M059J (cell line): ENCODE measurements around the gene CLIP1. TPM values are rescaled to one million over a fixed set of nuclear protein-coding genes. Genes with fewer than 3 reads are reported as not detected.

ENCODE experiments used
- DNase-seq: peaks from one replicate; pipeline ENCODE4 v3.0.0-alpha.2; 2012; ENCODE audit warnings: low read depth
- total RNA-seq: library from RNA; depleted of rRNA; stranded (reverse); fragments of >200 nt; shearing (Covaris generic); gene quantifications from 2 replicates; pipeline ENCODE4 v1.2.3, GENCODE V29; 2014; rRNA removed

The CLIP1 gene
- total RNA-seq, 1 experiment from 2014 or later = 33.3 TPM

DNA sequence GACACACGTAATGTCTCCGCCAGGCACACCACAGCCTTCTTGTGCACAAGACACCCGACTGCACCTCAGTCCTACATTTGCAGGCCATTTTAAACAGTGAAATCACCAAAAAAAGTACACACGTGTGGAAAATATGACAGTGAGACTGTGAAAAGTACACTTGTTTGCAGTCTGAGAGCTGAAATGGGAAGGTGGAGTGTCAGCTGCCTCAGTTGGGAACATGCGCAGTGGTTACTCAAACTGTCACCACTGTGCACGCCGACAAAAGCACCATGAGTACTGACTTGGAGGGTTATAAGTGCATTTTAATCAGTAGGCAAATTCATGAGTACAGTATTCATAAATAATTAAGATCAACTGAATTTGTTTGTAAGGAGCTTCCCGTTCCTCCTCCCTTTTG, 171.9 kb downstream of the CLIP1 start:
- no peak for DNase-seq

DNA sequence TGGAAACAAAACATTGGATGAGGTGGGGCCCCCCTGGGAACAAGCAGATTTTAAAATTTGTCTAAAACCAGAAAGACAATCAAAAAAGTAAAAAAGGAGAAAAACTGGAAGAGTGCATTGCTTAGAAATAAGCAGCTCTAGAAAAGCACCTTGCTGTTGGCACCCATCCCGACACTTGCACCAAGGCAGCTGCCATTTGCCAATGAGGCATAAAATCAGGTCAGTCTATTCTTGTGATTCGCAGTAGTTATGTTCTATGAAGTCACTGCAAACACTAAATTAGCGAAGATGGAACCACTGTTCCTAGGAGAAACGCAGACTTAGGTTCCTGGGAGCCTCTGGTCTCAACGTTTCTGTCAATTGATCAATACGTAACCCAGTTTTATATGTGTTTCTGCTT, 172.4 kb downstream of the CLIP1 start:
- no peak for DNase-seq

- no peak for DNase-seq
Measured at GRCh38 chr12:122245553-122245952, 176.9 kb downstream of the CLIP1 start.

GRCh38 chr12:122244565-122245371, 177.7 kb downstream of the CLIP1 start:
- no peak for DNase-seq

DNA sequence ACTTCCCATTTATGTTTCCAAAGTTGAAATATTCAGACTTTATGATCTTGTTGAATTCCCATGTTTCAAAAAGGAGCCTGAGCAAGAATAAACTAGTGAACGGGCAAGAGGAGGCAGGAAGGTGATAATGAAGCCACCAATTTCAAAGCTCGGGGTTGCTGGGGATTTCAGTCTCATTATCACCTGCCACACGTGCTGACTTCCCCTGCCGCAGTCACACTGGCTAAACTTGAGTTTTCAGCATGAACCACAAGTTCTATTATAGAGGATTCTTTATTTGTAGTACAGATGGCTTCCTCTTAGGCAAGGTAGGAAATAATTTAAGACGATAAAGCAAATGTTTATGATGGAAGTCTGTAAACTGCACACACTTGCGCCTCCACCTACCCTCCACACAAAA, 178.5 kb downstream of the CLIP1 start:
- DNase-seq = no peak

DNA sequence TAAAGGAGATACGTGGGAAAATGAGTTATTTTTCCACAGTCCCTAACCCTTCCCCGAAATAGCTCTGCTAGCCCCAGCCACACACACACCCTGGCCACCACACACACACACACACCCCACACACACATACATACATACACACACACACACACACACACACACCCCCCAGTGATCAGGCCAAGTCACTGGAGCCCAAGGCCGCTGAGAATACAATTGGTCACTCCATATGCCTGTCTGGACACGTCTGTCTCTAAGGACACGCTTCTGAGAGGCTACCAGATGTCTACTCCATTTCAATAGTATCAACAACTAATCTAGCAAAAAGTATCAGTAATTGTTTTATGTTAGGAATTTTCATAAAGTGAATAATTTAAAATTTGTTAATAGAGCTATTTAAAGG, 183.6 kb downstream of the CLIP1 start:
- DNase-seq = no peak

- DNase-seq = no peak
Measured at GRCh38 chr12:122235741-122236140, 186.7 kb downstream of the CLIP1 start.

DNA sequence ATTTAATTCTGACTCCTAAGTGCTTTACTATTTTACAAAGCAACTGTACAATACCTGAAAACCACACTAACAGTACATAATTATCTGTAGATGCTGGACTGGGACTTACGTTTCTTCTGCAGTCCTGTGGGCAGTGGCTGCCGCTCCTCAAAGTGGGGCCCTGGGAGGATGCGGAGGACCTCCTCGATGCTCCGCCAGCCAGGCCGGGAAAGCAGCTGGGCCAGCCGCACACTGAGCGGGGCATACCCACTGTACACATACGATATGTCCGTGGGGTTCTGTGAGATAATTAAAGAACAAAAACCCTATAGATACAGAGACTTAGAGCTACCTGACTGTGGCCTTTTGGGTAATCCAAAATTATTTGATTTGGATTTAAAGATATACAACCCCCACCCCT, 189.8 kb downstream of the CLIP1 start:
- DNase-seq = no peak

- no peak for DNase-seq
Measured at GRCh38 chr12:122230798-122231197, 191.7 kb downstream of the CLIP1 start.

DNA sequence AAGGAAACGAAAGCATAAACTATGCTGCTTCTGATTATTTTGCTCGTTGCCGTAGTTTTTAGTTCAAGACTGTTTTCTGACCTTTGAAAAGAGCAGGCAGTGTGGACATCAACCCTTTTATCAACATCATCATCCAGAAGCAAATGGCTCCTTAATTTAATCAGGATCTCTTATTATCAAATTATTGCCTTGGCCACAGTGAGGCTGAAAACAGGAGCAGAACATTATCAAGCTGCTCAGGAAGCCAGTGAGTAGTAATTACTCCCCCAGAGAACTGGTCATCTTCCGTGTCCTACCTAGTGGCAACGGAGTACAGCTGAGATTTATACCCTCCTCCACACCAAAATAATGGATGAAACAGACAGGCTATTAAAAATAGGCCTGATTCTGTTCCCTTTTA, 194.4 kb downstream of the CLIP1 start:
- no peak for DNase-seq

DNA sequence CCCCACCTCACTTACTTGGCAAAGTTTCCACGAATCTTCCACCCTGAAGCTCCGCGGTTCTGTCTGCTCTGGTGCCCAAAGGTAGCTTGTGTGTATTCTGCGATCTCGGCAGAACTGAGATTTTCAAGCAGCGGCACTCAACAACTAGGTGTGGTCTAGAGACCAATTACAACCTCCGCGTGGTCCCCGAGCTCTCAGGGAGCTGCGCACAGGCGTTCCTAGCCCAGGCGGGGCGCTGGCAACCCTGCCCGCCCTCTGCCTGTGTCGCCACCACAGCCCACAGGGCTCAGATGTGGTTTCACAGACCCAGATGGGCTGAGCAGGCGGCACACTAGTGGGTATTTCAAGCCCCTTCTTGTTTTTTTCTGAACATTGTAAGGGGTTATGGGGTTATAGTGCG, 195.1 kb downstream of the CLIP1 start:
- no peak for DNase-seq

- no peak for DNase-seq
Measured at GRCh38 chr12:122226366-122227125, 195.9 kb downstream of the CLIP1 start.

DNA sequence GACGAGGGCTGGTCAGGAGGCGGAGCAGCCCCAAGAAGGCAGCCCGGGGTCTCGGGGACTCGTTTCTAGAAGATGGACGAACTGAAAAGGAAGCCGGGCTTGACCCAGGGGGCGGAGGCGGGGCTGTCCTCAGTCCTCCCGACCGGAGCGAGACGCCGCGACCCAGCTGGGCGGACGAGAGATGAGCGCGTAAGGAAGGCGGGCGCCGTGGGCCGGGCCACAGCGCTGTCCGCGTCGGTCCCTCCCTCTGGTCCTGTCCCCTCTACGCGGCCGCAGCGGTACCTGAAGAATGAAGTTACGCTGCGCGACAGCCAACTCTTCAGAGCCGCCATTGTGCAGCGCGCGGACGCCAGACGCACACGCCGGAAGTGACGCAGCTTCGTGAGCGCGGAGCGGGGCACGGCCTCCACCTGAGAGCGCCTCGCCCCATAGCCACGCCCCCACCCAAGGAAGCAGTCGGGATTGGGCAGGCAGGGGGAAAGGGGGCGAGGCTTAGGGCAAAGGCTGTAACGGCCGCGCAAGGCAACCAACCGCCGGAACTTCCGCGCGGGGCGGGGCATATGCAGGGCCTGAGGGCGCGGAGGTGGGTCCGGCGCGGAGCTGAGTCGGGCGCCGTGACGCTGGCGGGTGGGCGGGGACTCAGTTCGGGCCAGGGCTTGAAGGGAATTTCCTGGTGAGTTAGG, 196.6 kb downstream of the CLIP1 start, which contains the start of gene DIABLO:
Gene DIABLO, minus strand, starts transcription at position 370 of the 683 bp plus-strand sequence. Its CDS starts 38 bp downstream, at position 332.
- DNase-seq = peak; percentile 98

Other genes with a start within 250 kb of the CLIP1 start
- not detected in 2 replicates for gene IL31, start 248.4 kb downstream of the CLIP1 start, total RNA-seq
- not detected in 2 replicates for gene LRRC43, start 239.5 kb downstream of the CLIP1 start, total RNA-seq
- 0.15 and 0.34 TPM in 2 replicates for gene B3GNT4, start 219.0 kb downstream of the CLIP1 start, total RNA-seq
- gene DIABLO, start 196.6 kb downstream of the CLIP1 start, total RNA-seq = 107 and 122 TPM in 2 replicates
- gene VPS33A, start 156.2 kb downstream of the CLIP1 start, total RNA-seq = 20.5 and 26.2 TPM in 2 replicates
- 13.1 and 21.4 TPM in 2 replicates for gene ZCCHC8, start 78.3 kb upstream of the CLIP1 start, total RNA-seq
- 33.1 and 38.1 TPM in 2 replicates for gene RSRC2, start 104.3 kb upstream of the CLIP1 start, total RNA-seq
- gene KNTC1, start 104.6 kb upstream of the CLIP1 start, total RNA-seq = 36.5 and 44.7 TPM in 2 replicates